Activated CD4-positive, alpha-beta memory T cell treated with anti-CD3 and anti-CD28 coated beads for 36 hours (primary cell): ENCODE results near the gene FAM72D. TPM values are rescaled to one million over a fixed set of nuclear protein-coding genes. Genes with fewer than 3 reads are reported as not detected.
"Not testable (repeated sequence)": the region's sequence is repeated elsewhere in the genome, so short reads cannot be mapped to it uniquely, and the experiment has no call there.

Experiments used
- CTCF ChIA-PET: fragments of 350-600 bp; sonication (Branson Sonifier 250); formaldehyde crosslinking; loops from one replicate; lab custom pipeline; 2021; ENCODE audit warnings: antibody characterized with exemption, inconsistent platforms; lab: Charles Lee
- POLR2A ChIA-PET: fragments of 350-600 bp; sonication (Branson Sonifier 250); formaldehyde crosslinking; loops from one replicate; lab custom pipeline; 2021; ENCODE audit warnings: antibody characterized with exemption; lab: Charles Lee
- DNase-seq: peaks from one replicate; pipeline ENCODE4 v3.0.0-alpha.2; 2020
- H3K27ac Mint-ChIP-seq: one replicate; pipeline ENCODE4 v1.8.0; 2021; ENCODE audit warnings: mixed read lengths
- H3K27me3 Mint-ChIP-seq: one replicate; pipeline ENCODE4 v1.8.0; 2021; ENCODE audit warnings: mixed read lengths
- H3K36me3 Mint-ChIP-seq: one replicate; pipeline ENCODE4 v1.8.0; 2021; ENCODE audit warnings: mixed read lengths
- H3K4me1 Mint-ChIP-seq: one replicate; pipeline ENCODE4 v1.8.0; 2021; ENCODE audit warnings: low read depth, mixed read lengths
- H3K4me3 Mint-ChIP-seq: one replicate; pipeline ENCODE4 v1.8.0; 2021; ENCODE audit warnings: mild to moderate bottlenecking, mixed read lengths
- H3K9me3 Mint-ChIP-seq: one replicate; pipeline ENCODE4 v1.8.0; 2021; ENCODE audit warnings: mixed read lengths
- intact Hi-C: fragments of 100-400 bp; cut with micrococcal nuclease; formaldehyde crosslinking; loops from one replicate; pipeline ENCODE4 v1.15.1; 2023
- total RNA-seq, 2 experiments: library from RNA; stranded (reverse); gene quantifications; one replicate each; pipeline ENCODE4 v1.2.3, GENCODE V29; 2021

Gene FAM72D
- total RNA-seq, 2 experiments from 2014 or later = 16.7 to 20.1 TPM

GRCh38 chr1:145103294-145103693 is 7.5 kb downstream of the FAM72D start:
- H3K9me3 Mint-ChIP-seq, CTCF ChIA-PET, H3K4me3 Mint-ChIP-seq, DNase-seq, H3K36me3 Mint-ChIP-seq, intact Hi-C loops, H3K27me3 Mint-ChIP-seq, H3K4me1 Mint-ChIP-seq, H3K27ac Mint-ChIP-seq, POLR2A ChIA-PET: not testable (repeated sequence)

- H3K27me3 Mint-ChIP-seq, H3K36me3 Mint-ChIP-seq, DNase-seq, POLR2A ChIA-PET, CTCF ChIA-PET, H3K27ac Mint-ChIP-seq, H3K4me1 Mint-ChIP-seq, intact Hi-C loops, H3K4me3 Mint-ChIP-seq, H3K9me3 Mint-ChIP-seq: not testable (repeated sequence)
Observed at GRCh38 chr1:145111674-145112073, 15.9 kb downstream of the FAM72D start.

DNA sequence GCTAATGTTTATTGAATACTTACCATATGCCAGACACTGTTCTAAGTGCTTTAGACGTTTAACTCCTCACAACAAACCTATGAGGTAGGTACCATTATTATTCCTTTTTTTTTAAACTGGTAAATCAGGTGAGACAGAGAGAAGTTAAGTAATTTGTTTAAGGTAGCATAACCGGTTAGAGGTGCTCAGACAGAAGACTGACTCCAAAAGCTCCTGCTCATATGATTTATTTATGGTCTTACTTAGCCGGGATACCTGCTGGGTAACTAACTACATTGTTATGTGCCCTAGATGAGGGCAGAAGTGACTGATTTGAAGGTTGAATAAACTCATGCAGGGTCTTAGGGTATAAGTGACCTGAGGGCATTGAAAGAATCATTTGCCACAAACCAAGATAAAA is 16.9 kb downstream of the FAM72D start:
- H3K36me3 Mint-ChIP-seq, intact Hi-C loops, POLR2A ChIA-PET, H3K4me1 Mint-ChIP-seq, H3K27ac Mint-ChIP-seq, H3K4me3 Mint-ChIP-seq, H3K9me3 Mint-ChIP-seq, CTCF ChIA-PET, H3K27me3 Mint-ChIP-seq, DNase-seq: not testable (repeated sequence)

DNA sequence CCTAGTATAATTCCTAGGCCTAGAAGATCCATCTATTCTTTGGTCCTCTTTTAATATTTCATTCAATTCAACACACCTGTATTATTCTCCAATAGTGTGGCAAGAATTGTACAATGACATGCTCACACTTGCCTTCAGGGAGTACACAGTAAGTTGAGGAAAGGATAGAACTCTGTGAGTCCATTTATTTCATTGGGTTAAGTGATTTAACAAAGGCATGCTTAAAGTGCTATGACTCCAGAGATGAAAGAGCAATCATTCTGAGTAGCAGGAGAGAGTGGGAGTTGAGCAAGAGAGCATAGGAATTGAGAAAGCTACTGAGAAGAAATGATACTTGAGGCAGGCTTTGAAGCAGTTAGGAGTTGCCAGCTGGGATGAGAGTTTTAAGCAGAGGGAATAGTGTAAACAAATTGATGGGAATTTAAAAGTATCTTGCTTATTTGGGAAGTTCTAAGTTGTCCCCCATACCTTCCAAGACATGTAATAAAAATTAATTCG is 18.8 kb downstream of the FAM72D start:
- intact Hi-C loops, DNase-seq, H3K4me3 Mint-ChIP-seq, H3K9me3 Mint-ChIP-seq, H3K27me3 Mint-ChIP-seq, POLR2A ChIA-PET, H3K27ac Mint-ChIP-seq, H3K36me3 Mint-ChIP-seq, H3K4me1 Mint-ChIP-seq, CTCF ChIA-PET: not testable (repeated sequence)

GRCh38 chr1:145115587-145116493 is 20.1 kb downstream of the FAM72D start:
- DNase-seq, CTCF ChIA-PET, H3K27me3 Mint-ChIP-seq, intact Hi-C loops, POLR2A ChIA-PET, H3K27ac Mint-ChIP-seq, H3K4me1 Mint-ChIP-seq, H3K4me3 Mint-ChIP-seq, H3K9me3 Mint-ChIP-seq, H3K36me3 Mint-ChIP-seq: not testable (repeated sequence)

DNA sequence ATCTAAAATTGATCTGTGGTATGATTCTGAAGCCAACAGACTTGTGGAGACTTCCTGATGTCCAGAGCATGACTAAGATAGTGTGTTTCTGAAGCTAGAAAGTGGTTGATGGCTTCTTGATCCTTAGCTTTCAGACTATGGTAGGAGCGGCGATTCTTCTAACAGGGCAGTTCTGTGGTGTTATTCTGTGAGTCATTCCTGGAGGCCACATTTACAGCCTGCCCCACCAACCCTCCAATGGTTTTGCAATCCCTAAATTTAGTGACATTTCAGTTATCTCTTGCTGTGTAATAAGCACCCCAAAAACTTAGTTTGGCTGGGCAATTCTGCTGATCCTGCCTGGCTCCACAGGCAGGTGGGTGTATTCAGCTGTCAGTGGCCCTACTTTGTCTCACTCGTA is 24.1 kb downstream of the FAM72D start:
- H3K27me3 Mint-ChIP-seq, H3K36me3 Mint-ChIP-seq, H3K4me3 Mint-ChIP-seq, H3K9me3 Mint-ChIP-seq, POLR2A ChIA-PET, H3K4me1 Mint-ChIP-seq, intact Hi-C loops, CTCF ChIA-PET, H3K27ac Mint-ChIP-seq, DNase-seq: not testable (repeated sequence)

DNA sequence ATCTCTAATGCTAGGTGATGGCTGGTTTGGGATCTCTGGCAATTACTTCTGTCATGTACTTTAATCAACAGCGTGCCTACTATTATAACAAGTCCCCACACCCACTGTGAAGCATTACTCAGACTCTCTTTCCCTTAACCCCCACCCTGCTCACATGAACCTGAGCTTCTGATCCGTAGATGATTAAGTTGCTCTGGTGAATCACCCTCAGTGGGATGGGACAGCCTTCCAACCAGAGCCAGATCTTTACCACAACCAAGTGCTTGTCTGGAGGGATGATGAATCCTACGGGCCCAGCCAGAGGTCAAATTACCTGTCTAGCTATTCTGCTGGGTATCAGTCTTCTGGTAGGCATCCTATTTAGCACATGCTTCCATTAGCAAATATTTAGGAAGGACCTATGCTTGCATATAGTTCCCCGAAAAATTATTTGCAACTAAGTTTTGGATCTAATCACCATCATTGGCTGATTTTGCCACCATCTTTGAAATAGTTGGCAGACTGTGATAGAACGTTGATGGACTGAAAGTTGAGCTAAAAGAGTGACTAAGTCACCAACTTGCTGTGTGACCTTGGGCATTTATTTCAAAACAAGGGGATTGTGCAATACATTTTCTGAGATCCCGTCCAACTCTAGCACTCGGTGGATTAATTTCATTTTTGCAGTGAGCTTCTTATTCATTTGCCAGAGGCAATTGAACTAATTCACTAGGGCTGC is 26.7 kb downstream of the FAM72D start:
- POLR2A ChIA-PET, intact Hi-C loops: not testable (repeated sequence)

DNA sequence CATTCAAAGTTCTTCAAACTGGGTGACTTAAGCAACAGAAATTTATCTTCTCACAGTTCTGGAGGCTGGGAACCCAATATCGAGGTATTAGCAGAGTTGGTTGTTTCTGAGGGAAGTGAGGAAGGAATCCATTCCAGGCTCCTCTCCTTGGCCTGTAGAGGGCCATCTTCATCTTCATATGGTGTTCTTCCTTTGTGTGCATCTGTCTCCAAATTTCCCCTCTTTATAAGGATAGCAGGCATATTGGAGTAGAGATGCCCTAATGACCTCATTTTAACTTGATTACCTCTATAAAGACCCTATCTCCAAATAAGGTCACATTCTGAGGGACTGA is 27.3 kb downstream of the FAM72D start:
- H3K9me3 Mint-ChIP-seq, H3K4me3 Mint-ChIP-seq, intact Hi-C loops, H3K27me3 Mint-ChIP-seq, DNase-seq, H3K36me3 Mint-ChIP-seq, H3K27ac Mint-ChIP-seq, H3K4me1 Mint-ChIP-seq, POLR2A ChIA-PET, CTCF ChIA-PET: not testable (repeated sequence)

More for the DNA sequence above, 26.7 kb downstream of the FAM72D start:
- H3K9me3 Mint-ChIP-seq, H3K4me1 Mint-ChIP-seq, H3K27me3 Mint-ChIP-seq, H3K27ac Mint-ChIP-seq, CTCF ChIA-PET, DNase-seq, H3K4me3 Mint-ChIP-seq, H3K36me3 Mint-ChIP-seq: not testable (repeated sequence)

- POLR2A ChIA-PET, H3K27ac Mint-ChIP-seq, DNase-seq, CTCF ChIA-PET, intact Hi-C loops, H3K27me3 Mint-ChIP-seq, H3K36me3 Mint-ChIP-seq, H3K9me3 Mint-ChIP-seq, H3K4me3 Mint-ChIP-seq, H3K4me1 Mint-ChIP-seq: not testable (repeated sequence)
Observed at GRCh38 chr1:145123992-145124641, 28.3 kb downstream of the FAM72D start.

DNA sequence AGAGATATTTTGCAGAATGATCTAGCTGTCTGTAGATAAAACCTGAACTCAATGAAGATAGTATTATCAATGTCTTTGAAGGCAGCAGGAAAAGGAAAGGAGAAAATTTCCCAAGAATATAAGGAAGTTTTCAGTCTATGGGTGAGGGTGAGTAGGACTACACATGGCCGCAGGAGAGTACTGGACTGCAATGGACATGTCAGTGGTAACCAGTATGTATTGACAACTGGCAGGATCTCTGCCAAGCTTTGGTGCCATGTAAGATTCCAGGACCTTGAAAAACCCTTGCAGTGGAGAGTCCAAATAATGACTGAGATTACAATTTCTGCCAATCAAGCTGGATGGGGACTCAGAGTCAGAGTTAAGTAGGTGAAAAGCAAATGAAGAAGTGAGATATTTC is 29.3 kb downstream of the FAM72D start:
- POLR2A ChIA-PET, DNase-seq, H3K9me3 Mint-ChIP-seq, H3K4me3 Mint-ChIP-seq, H3K36me3 Mint-ChIP-seq, intact Hi-C loops, H3K27ac Mint-ChIP-seq, CTCF ChIA-PET, H3K4me1 Mint-ChIP-seq, H3K27me3 Mint-ChIP-seq: not testable (repeated sequence)

- H3K27me3 Mint-ChIP-seq, intact Hi-C loops, POLR2A ChIA-PET, H3K4me3 Mint-ChIP-seq, H3K36me3 Mint-ChIP-seq, H3K27ac Mint-ChIP-seq, H3K4me1 Mint-ChIP-seq, H3K9me3 Mint-ChIP-seq, CTCF ChIA-PET, DNase-seq: not testable (repeated sequence)
Observed at GRCh38 chr1:145127144-145127543, 31.4 kb downstream of the FAM72D start.

- H3K9me3 Mint-ChIP-seq, H3K4me1 Mint-ChIP-seq, H3K27me3 Mint-ChIP-seq, H3K36me3 Mint-ChIP-seq, intact Hi-C loops, DNase-seq, POLR2A ChIA-PET, H3K27ac Mint-ChIP-seq, CTCF ChIA-PET, H3K4me3 Mint-ChIP-seq: not testable (repeated sequence)
Observed at GRCh38 chr1:145128697-145129469, 33.1 kb downstream of the FAM72D start.
